ENCODE results near the gene PSME3. TPM values are rescaled to one million over a fixed set of nuclear protein-coding genes. Genes with fewer than 3 reads are reported as not detected.
"Not testable (repeated sequence)": the region's sequence is repeated elsewhere in the genome, so short reads cannot be mapped to it uniquely, and the experiment has no call there.

Gene PSME3
- total RNA-seq, 1 experiment from 2014 or later: 192 TPM

DNA sequence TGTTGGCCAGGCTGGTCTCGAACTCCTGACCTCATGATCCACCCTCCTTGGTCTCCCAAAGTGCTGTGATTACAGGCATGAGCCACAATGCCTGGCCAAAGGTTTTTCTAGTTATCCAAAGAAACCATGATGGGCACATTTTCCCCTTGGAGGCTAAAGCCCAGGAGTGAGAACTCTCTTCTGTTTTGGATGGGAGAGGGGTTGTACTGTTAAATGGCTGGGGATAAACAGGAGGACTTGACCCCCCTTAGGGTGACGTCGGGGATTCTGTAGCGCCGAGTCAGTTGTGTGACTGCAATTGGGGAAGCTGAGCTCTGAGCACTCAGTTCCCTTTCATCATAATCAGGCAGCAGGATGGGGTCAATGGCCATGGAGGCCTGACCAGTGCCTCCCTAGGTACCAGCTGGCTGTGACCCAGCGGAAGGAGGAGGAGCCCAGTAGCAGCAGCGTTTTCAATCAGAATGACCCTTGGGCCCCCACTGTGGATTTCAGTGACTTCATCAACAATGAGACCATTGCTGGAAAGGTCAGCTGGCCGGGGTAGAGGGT, 21.9 kb downstream of the PSME3 start:
- H3K4me1 Mint-ChIP-seq: no peaks in the 10 kb centered on the region; the same call in 1 of the 2 replicates
- H3K27me3 Mint-ChIP-seq (ENCODE audit: low read depth): no peaks in the 10 kb centered on the region
- no peak overlapping the region for H3K4me3 Mint-ChIP-seq
- ChIA-PET CTCF (interaction anchor here (0.8 to 1.2 kb wide), 2 partner anchors 18 to 83 kb away, joined by 3 to 4 read pairs; no protein-coding TSS in a partner anchor), POLR2A (no interaction called here)
- DNase-seq (ENCODE audit: low spot score) (no peak), ATAC-seq (no peak)
- H3K27ac Mint-ChIP-seq: no peak overlapping the region
- no peaks in the 10 kb centered on the region for H3K36me3 Mint-ChIP-seq
- H3K9me3 Mint-ChIP-seq: no peaks in the 10 kb centered on the region
- TF ChIP-seq, protein P1, sequence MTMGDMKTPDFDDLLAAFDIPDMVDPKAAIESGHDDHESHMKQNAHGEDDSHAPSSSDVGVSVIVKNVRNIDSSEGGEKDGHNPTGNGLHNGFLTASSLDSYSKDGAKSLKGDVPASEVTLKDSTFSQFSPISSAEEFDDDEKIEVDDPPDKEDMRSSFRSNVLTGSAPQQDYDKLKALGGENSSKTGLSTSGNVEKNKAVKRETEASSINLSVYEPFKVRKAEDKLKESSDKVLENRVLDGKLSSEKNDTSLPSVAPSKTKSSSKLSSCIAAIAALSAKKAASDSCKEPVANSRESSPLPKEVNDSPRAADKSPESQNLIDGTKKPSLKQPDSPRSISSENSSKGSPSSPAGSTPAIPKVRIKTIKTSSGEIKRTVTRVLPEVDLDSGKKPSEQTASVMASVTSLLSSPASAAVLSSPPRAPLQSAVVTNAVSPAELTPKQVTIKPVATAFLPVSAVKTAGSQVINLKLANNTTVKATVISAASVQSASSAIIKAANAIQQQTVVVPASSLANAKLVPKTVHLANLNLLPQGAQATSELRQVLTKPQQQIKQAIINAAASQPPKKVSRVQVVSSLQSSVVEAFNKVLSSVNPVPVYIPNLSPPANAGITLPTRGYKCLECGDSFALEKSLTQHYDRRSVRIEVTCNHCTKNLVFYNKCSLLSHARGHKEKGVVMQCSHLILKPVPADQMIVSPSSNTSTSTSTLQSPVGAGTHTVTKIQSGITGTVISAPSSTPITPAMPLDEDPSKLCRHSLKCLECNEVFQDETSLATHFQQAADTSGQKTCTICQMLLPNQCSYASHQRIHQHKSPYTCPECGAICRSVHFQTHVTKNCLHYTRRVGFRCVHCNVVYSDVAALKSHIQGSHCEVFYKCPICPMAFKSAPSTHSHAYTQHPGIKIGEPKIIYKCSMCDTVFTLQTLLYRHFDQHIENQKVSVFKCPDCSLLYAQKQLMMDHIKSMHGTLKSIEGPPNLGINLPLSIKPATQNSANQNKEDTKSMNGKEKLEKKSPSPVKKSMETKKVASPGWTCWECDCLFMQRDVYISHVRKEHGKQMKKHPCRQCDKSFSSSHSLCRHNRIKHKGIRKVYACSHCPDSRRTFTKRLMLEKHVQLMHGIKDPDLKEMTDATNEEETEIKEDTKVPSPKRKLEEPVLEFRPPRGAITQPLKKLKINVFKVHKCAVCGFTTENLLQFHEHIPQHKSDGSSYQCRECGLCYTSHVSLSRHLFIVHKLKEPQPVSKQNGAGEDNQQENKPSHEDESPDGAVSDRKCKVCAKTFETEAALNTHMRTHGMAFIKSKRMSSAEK (CRISPR knock-in tag; IDR thresholded peaks at IDR 0.05; ENCODE audit: borderline replicate concordance): no peak
- TF ChIP-seq ZBTB21 (CRISPR knock-in tag; IDR thresholded peaks at IDR 0.05; ENCODE audit: borderline replicate concordance) (no peak), E2F5 (CRISPR knock-in tag; IDR thresholded peaks at IDR 0.05) (no peak), EMX1 (CRISPR knock-in tag; IDR thresholded peaks at IDR 0.05) (no peak), CREM (CRISPR knock-in tag; IDR thresholded peaks at IDR 0.05) (no peak), ZNF317 (CRISPR knock-in tag; IDR thresholded peaks at IDR 0.05; ENCODE audit: borderline replicate concordance, low read depth) (no peak), ZNF138 (CRISPR knock-in tag; conservative IDR thresholded peaks at IDR 0.05) (no peak), ZNF263 (CRISPR knock-in tag; IDR thresholded peaks at IDR 0.05; ENCODE audit: low read depth) (no peak), ATF1 (CRISPR knock-in tag; IDR thresholded peaks at IDR 0.05) (no peak), ZBTB43 (CRISPR knock-in tag; IDR thresholded peaks at IDR 0.05) (no peak), E2F1 (CRISPR knock-in tag; IDR thresholded peaks at IDR 0.05) (no peak), ELF4 (CRISPR knock-in tag; IDR thresholded peaks at IDR 0.05; ENCODE audit: low read depth) (no peak), JAZF1 (CRISPR knock-in tag; IDR thresholded peaks at IDR 0.05) (no peak)

GRCh38 chr17:42856093-42856492, 22.9 kb downstream of the PSME3 start:
- DNase-seq (ENCODE audit: low spot score); H3K27ac Mint-ChIP-seq; H3K9me3 Mint-ChIP-seq; H3K27me3 Mint-ChIP-seq (ENCODE audit: low read depth); POLR2A ChIA-PET; H3K4me3 Mint-ChIP-seq; H3K4me1 Mint-ChIP-seq; ATAC-seq; H3K36me3 Mint-ChIP-seq: not testable (repeated sequence)
- CTCF ChIA-PET: interaction anchor here (1.2 kb wide), 1 partner anchor 23 kb away, joined by 3 read pairs; no protein-coding TSS in a partner anchor

DNA sequence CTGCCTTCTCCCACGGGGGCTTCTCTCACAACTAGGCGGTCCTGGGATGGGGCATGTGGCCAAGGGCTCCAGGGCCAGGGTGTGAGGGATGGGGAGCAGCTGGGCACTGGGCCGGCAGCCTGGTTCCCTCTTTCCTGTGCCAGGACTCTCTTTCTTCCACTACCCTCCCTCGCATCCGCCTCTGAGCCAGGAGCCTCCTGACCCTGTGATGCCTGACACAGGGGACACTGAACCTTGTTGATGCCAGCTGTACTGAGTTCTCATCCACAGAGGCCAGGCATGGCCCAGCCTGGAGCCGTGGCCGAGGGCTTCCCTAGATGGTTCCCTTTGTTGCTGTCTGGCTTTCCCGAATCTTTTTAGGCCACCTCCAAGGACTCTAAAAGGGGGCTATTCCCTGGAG, 23.3 kb downstream of the PSME3 start:
- ATAC-seq; DNase-seq (ENCODE audit: low spot score); H3K36me3 Mint-ChIP-seq; H3K4me3 Mint-ChIP-seq; H3K9me3 Mint-ChIP-seq; H3K27me3 Mint-ChIP-seq (ENCODE audit: low read depth); H3K4me1 Mint-ChIP-seq; POLR2A ChIA-PET; H3K27ac Mint-ChIP-seq: not testable (repeated sequence)
- CTCF ChIA-PET: interaction anchor here (1.2 to 1.3 kb wide), 3 partner anchors 13 to 73 kb away, joined by 3 to 4 read pairs (median 3); no protein-coding TSS in a partner anchor

Data from WTC11 (cell line).